ENCODE measurements around the gene LRRC14B. TPM values are rescaled to one million over a fixed set of nuclear protein-coding genes. Genes with fewer than 3 reads are reported as not detected.

The LRRC14B gene
- total RNA-seq, 2 donors from 2014 or later: 7.7 to 51.0 TPM

- TF ChIP-seq CTCF (IDR thresholded peaks at IDR 0.05): no peak
- peaks cover 0 to 55% of the 10 kb centered on the region in 2 donors for H3K4me1 ChIP-seq
- H3K9me3 ChIP-seq: no peaks in the 10 kb centered on the region
- H3K27me3 ChIP-seq: no peaks in the 10 kb centered on the region
- peak overlapping the region; percentile 93 to 94 for H3K27ac ChIP-seq
- no peaks in the 10 kb centered on the region for H3K36me3 ChIP-seq
- DNase-seq (ENCODE audit: low spot score): no peak
- H3K4me3 ChIP-seq: peak overlapping the region; percentile 2 to 37
Measured at GRCh38 chr5:192691-192969, 1.3 kb downstream of the LRRC14B start.

- no peaks in the 10 kb centered on the region for H3K36me3 ChIP-seq
- peak overlapping the region; percentile 1 to 37 for H3K4me3 ChIP-seq
- DNase-seq (ENCODE audit: low spot score): no peak
- no peak for TF ChIP-seq CTCF (IDR thresholded peaks at IDR 0.05)
- H3K4me1 ChIP-seq: peaks cover 0 to 50% of the 10 kb centered on the region in 2 donors
- peak overlapping the region; percentile 93 to 94 for H3K27ac ChIP-seq
- H3K27me3 ChIP-seq: no peaks in the 10 kb centered on the region
- H3K9me3 ChIP-seq: no peaks in the 10 kb centered on the region
Measured at GRCh38 chr5:192970-193831, 1.9 kb downstream of the LRRC14B start.

- H3K4me3 ChIP-seq: peak overlapping the region in 1 of 2 donors; percentile 37
- H3K4me1 ChIP-seq: peaks cover 0 to 41% of the 10 kb centered on the region in 2 donors
- H3K27ac ChIP-seq: peak overlapping the region; percentile 93 to 94
- no peaks in the 10 kb centered on the region for H3K27me3 ChIP-seq
- no peak for DNase-seq (ENCODE audit: low spot score)
- no peaks in the 10 kb centered on the region for H3K9me3 ChIP-seq
- TF ChIP-seq CTCF (IDR thresholded peaks at IDR 0.05): no peak
- H3K36me3 ChIP-seq: no peaks in the 10 kb centered on the region
Measured at GRCh38 chr5:194102-194501, 2.8 kb downstream of the LRRC14B start.

GRCh38 chr5:194603-195209, 3.4 kb downstream of the LRRC14B start:
- Histone ChIP-seq H3K27me3 (no peaks in the 10 kb centered on the region), H3K4me1 (peaks cover 0 to 36% of the 10 kb centered on the region in 2 donors), H3K27ac (peak overlapping the region; percentile 93 to 94), H3K9me3 (no peaks in the 10 kb centered on the region), H3K36me3 (no peaks in the 10 kb centered on the region), H3K4me3 (no peak overlapping the region)
- TF ChIP-seq CTCF (IDR thresholded peaks at IDR 0.05): no peak
- no peak for DNase-seq (ENCODE audit: low spot score)

- no peaks in the 10 kb centered on the region for H3K27me3 ChIP-seq
- peaks cover 0 to 31% of the 10 kb centered on the region in 2 donors for H3K4me1 ChIP-seq
- no peaks in the 10 kb centered on the region for H3K36me3 ChIP-seq
- H3K4me3 ChIP-seq: no peak overlapping the region
- H3K27ac ChIP-seq: peak overlapping the region; percentile 93 to 94
- no peak for DNase-seq (ENCODE audit: low spot score)
- TF ChIP-seq CTCF (IDR thresholded peaks at IDR 0.05): no peak
- H3K9me3 ChIP-seq: no peaks in the 10 kb centered on the region
Measured at GRCh38 chr5:195401-196160, 4.3 kb downstream of the LRRC14B start.
